ENCODE results near the gene DGKQ.
"Not testable (repeated sequence)": the region's sequence is repeated elsewhere in the genome, so short reads cannot be mapped to it uniquely, and the experiment has no call there.

Gene DGKQ

GRCh38 chr4:926538-926937 lies 46.8 kb downstream of the DGKQ start:
- TF ChIP-seq CTCF (IDR thresholded peaks at IDR 0.05; ENCODE audit: low read depth, low read length, missing control alignments) = peak; percentile 56
- H3K4me3 ChIP-seq (ENCODE audit: low read depth, low read length) = no peak overlapping the region
- no peak for DNase-seq (ENCODE audit: low read depth)

- no peak for DNase-seq (ENCODE audit: low read depth)
- TF ChIP-seq CTCF (IDR thresholded peaks at IDR 0.05; ENCODE audit: low read depth, low read length, missing control alignments) = no peak
- no peak overlapping the region for H3K4me3 ChIP-seq (ENCODE audit: low read depth, low read length)
Observed at GRCh38 chr4:925771-926500, 47.4 kb downstream of the DGKQ start.

- no peak for DNase-seq (ENCODE audit: low read depth)
- no peak for TF ChIP-seq CTCF (IDR thresholded peaks at IDR 0.05; ENCODE audit: low read depth, low read length, missing control alignments)
- H3K4me3 ChIP-seq (ENCODE audit: low read depth, low read length) = no peak overlapping the region
Observed at GRCh38 chr4:925171-925570, 48.2 kb downstream of the DGKQ start.

GRCh38 chr4:924107-925096 lies 49.0 kb downstream of the DGKQ start:
- H3K4me3 ChIP-seq (ENCODE audit: low read depth, low read length) = no peak overlapping the region
- peak; percentile 57 for DNase-seq (ENCODE audit: low read depth)
- no peak for TF ChIP-seq CTCF (IDR thresholded peaks at IDR 0.05; ENCODE audit: low read depth, low read length, missing control alignments)

GRCh38 chr4:921830-922331 lies 51.5 kb downstream of the DGKQ start:
- no peak for TF ChIP-seq CTCF (IDR thresholded peaks at IDR 0.05; ENCODE audit: low read depth, low read length, missing control alignments)
- DNase-seq (ENCODE audit: low read depth) = peak; percentile 87
- peak overlapping the region; percentile 5; the same call in 1 of the 2 replicates for H3K4me3 ChIP-seq (ENCODE audit: low read depth, low read length)

GRCh38 chr4:919004-919680 lies 54.2 kb downstream of the DGKQ start:
- not testable (repeated sequence) for DNase-seq (ENCODE audit: low read depth); H3K4me3 ChIP-seq (ENCODE audit: low read depth, low read length)

- not testable (repeated sequence) for H3K4me3 ChIP-seq (ENCODE audit: low read depth, low read length); DNase-seq (ENCODE audit: low read depth)
Observed at GRCh38 chr4:918591-918990, 54.8 kb downstream of the DGKQ start.
